Endothelial cell of umbilical vein (primary cell): Measurements from ENCODE around the gene ATP6V1D.

Source experiments
- POLR2A ChIP-seq: IDR thresholded peaks from 2 replicates; pipeline ENCODE4 v1.6.1; 2012; ENCODE audit warnings: low read depth, mild to moderate bottlenecking, control low read depth, low read length
- TF ChIP-seq, protein P1 (sequence below), 2 donors: IDR thresholded peaks; 1 replicate in 1 of 2; 2 replicates in 1 of 2; pipeline ENCODE4 v1.5.1; 2011; ENCODE audit warnings: low read length in 2 of 2, mild to moderate bottlenecking in 2 of 2, moderate library complexity in 2 of 2, control low read depth in 1 of 2, inconsistent platforms in 1 of 2, low read depth in 1 of 2; ENCODE audit not compliant: insufficient read depth in 1 of 2; ENCODE audit errors: extremely low read depth in 1 of 2

GRCh38 chr14:67377916-67378315, 18.3 kb upstream of the ATP6V1D start:
- no peak for TF ChIP-seq POLR2A
- TF ChIP-seq, protein P1, sequence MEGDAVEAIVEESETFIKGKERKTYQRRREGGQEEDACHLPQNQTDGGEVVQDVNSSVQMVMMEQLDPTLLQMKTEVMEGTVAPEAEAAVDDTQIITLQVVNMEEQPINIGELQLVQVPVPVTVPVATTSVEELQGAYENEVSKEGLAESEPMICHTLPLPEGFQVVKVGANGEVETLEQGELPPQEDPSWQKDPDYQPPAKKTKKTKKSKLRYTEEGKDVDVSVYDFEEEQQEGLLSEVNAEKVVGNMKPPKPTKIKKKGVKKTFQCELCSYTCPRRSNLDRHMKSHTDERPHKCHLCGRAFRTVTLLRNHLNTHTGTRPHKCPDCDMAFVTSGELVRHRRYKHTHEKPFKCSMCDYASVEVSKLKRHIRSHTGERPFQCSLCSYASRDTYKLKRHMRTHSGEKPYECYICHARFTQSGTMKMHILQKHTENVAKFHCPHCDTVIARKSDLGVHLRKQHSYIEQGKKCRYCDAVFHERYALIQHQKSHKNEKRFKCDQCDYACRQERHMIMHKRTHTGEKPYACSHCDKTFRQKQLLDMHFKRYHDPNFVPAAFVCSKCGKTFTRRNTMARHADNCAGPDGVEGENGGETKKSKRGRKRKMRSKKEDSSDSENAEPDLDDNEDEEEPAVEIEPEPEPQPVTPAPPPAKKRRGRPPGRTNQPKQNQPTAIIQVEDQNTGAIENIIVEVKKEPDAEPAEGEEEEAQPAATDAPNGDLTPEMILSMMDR (IDR thresholded peaks at IDR 0.05; ENCODE audit: extremely low read depth in 1 of 2, insufficient read depth in 1 of 2, low read depth in 1 of 2, low read length in 2 of 2) = no peak
